ENCODE data around the gene POLR2J2. TPM values are rescaled to one million over a fixed set of nuclear protein-coding genes. Genes with fewer than 3 reads are reported as not detected.
A peak's percentile ranks its signal among the peaks of the same experiment; 100 is the strongest.
"Not testable (repeated sequence)": the region's sequence is repeated elsewhere in the genome, so short reads cannot be mapped to it uniquely, and the experiment has no call there.

POLR2J2 gene
- 10 to 100 TPM; 13.2 to 13.8 TPM for total RNA-seq

DNA sequence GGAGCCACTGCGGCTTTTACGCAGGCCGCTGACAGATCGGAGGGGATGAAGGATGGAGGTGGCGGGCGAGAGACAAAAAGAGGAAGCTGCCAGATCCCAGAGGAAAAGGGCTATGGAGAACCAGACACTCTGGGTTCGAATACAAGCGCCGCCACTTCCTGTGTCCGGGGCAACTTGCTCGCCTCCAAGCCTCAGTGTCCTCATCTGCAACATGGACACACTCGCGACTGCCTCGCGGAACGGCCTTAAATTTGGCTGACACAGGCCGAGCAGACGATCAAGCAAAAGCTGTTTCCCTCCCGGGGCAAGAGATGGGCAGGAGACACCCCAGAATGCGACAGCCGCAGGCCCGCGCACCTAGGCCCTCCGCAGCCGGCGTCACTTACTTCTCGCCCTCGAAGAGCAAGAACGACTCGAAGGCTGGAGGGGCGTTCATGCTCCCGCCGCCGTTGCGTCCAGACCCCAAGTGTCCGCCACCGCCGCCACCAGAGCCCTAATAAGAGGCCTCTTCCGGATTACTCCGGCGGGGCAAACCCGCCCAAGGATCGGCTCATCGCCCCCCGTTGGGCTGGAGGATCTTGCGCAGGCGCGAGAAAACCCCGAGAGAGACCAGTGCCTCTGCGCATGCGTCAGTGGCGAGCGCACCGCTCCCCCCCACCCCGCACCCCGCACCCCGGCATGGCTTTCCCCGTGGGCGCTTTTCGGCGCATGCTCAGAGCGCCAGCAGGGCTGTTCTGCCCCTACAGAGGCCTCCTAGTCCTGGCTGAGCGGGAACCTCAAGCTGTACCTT is at the start of gene POLR2J2:
Gene POLR2J2 (minus strand): TSS at position 498 of the 790 bp plus-strand sequence. CDS start 62 bp downstream, at position 436.
- H3K27ac Mint-ChIP-seq: peak within 1 kb of the TSS; percentile 42
- POLR2A ChIA-PET; H3K9me3 Mint-ChIP-seq; intact Hi-C loops (cut with micrococcal nuclease); H3K36me3 Mint-ChIP-seq (ENCODE audit: low read depth); CTCF ChIA-PET; H3K4me1 Mint-ChIP-seq (ENCODE audit: low read depth); H3K27me3 Mint-ChIP-seq: not testable (repeated sequence)
- ATAC-seq (peak; percentile 79), DNase-seq (peak; percentile 85)
- H3K4me3 Mint-ChIP-seq: peak within 1 kb of the TSS; percentile 74

- POLR2A ChIA-PET; H3K27me3 Mint-ChIP-seq; H3K9me3 Mint-ChIP-seq; ATAC-seq; H3K4me3 Mint-ChIP-seq; intact Hi-C loops (cut with micrococcal nuclease); CTCF ChIA-PET; H3K4me1 Mint-ChIP-seq (ENCODE audit: low read depth); DNase-seq; H3K27ac Mint-ChIP-seq; H3K36me3 Mint-ChIP-seq (ENCODE audit: low read depth): not testable (repeated sequence)
Measured at GRCh38 chr7:102718491-102718890, 47.0 kb upstream of the POLR2J2 start.

DNA sequence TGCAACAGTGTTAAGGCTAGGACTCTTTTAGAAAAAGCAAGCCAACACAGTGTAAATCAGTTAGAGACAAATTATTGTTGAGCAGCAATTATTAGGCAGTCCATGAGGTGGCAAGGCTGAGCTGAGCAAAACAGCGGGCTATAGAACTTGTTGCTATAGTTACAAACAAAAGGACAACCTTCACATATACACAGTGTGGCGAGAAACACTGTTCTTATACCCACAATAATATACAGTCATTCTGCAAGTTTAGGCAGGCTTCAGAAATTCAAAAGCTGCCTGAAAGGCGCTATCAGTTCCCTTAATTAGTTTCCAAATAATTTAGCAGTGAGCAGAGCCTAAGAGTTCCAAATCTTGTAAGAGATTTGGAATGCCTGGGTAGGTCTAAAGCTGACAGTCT is 44.3 kb upstream of the POLR2J2 start:
- intact Hi-C loops (cut with micrococcal nuclease); H3K36me3 Mint-ChIP-seq (ENCODE audit: low read depth); H3K9me3 Mint-ChIP-seq; CTCF ChIA-PET; H3K27ac Mint-ChIP-seq; POLR2A ChIA-PET; DNase-seq; H3K4me3 Mint-ChIP-seq; H3K27me3 Mint-ChIP-seq: not testable (repeated sequence)
- peak; percentile 26 for ATAC-seq
- peaks cover 20% of the 10 kb centered on the region for H3K4me1 Mint-ChIP-seq (ENCODE audit: low read depth)

DNA sequence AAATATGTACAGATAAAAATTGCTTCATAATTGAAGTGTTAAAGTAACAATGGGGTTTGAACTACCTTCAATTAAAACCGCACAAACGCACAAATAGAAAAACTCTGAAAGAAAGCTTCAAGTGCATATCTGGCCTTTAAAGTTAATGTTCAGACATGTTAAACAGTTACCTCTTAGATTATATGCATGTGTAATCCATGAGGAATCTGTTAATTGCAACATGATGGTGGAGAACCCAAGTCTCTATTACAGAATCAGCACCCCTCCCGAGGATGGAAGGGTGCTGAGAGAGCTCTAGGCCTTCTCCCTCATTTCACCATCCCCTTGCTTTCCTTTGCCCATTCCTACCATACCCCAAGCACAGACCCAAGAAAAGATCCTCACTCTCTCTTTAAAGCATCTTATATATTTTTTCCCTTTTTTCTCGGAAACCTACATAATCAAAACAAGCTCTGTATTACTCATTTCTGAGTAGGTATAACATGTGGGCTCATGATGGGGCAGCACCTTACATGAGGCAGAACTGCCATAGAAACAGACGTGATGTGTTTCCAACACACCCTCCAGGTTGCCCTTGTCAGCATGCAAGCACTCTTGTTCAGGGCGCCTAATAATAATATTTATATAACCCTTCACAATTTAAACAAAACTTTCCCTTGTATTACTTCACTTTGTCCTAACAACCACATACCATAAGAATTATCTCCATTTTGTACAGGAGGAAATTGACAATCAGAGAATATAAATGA is 43.5 kb upstream of the POLR2J2 start:
- H3K27ac Mint-ChIP-seq; H3K9me3 Mint-ChIP-seq; H3K36me3 Mint-ChIP-seq (ENCODE audit: low read depth); H3K27me3 Mint-ChIP-seq; intact Hi-C loops (cut with micrococcal nuclease); H3K4me3 Mint-ChIP-seq; CTCF ChIA-PET; POLR2A ChIA-PET: not testable (repeated sequence)
- DNase-seq: peak; percentile 54
- peaks cover 20% of the 10 kb centered on the region for H3K4me1 Mint-ChIP-seq (ENCODE audit: low read depth)
- peak; percentile 60 for ATAC-seq

DNA sequence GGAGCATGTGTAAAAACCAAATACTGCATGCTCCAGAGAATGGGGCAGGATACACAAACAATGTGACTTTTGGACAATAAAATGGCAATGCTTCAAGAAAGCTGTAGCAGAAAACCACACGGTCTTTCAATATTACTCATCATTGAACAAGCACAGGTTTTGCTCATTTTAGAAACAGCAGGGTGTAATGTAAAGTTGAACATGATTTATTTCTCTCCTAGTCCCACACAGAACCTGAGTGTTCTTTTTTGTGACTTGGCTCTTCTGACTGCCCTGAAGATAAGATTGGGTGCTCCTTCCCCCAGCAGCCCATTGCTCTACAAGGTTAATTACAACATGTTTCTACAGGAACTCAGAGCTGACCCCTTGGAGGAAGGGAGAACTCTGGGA is 42.2 kb upstream of the POLR2J2 start:
- DNase-seq; H3K36me3 Mint-ChIP-seq (ENCODE audit: low read depth); intact Hi-C loops (cut with micrococcal nuclease); H3K27me3 Mint-ChIP-seq; H3K9me3 Mint-ChIP-seq; POLR2A ChIA-PET; CTCF ChIA-PET; H3K4me3 Mint-ChIP-seq: not testable (repeated sequence)
- Mint-ChIP-seq H3K4me1 (ENCODE audit: low read depth) (peaks cover 20% of the 10 kb centered on the region), H3K27ac (peak overlapping the region; percentile 88)
- ATAC-seq: peak; percentile 73

DNA sequence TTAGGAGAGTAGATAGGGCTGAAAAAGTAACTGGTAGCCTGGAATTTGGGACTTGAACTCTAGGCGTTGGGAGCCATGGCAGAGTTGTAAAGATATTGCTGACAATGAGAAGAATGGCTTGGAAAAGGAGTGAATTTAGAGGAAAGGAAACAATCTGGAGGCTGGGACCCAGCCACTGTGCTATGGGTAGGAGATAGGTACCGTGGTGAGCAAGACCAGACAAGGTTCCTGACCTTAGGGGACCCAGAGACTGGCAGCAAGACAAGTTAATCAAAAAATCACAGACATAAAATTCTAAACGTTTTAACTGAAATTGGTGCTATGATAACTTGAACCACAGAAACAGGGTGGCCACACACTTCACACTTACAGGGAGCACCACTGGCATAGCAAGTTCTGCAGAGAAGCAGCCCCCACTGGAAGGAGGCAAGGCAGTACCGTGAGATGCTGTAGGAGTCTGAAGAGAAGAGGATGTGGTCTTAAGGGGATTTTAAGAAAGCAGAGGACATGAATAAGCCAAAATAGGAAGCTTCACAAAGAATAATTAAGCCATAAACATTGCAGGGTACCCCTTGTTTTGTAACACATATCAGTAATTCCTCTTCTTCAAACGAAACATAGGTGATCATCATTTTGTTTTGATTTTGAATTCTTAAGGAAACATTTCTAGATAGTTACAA is 41.7 kb upstream of the POLR2J2 start:
- CTCF ChIA-PET; H3K27me3 Mint-ChIP-seq; H3K36me3 Mint-ChIP-seq (ENCODE audit: low read depth); POLR2A ChIA-PET; intact Hi-C loops (cut with micrococcal nuclease); H3K9me3 Mint-ChIP-seq: not testable (repeated sequence)
- ATAC-seq (peak; percentile 82), DNase-seq (peak; percentile 75)
- H3K4me1 Mint-ChIP-seq (ENCODE audit: low read depth): peaks cover 20% of the 10 kb centered on the region
- peak overlapping the region; percentile 88 for H3K27ac Mint-ChIP-seq
- peak overlapping the region; percentile 42 for H3K4me3 Mint-ChIP-seq

DNA sequence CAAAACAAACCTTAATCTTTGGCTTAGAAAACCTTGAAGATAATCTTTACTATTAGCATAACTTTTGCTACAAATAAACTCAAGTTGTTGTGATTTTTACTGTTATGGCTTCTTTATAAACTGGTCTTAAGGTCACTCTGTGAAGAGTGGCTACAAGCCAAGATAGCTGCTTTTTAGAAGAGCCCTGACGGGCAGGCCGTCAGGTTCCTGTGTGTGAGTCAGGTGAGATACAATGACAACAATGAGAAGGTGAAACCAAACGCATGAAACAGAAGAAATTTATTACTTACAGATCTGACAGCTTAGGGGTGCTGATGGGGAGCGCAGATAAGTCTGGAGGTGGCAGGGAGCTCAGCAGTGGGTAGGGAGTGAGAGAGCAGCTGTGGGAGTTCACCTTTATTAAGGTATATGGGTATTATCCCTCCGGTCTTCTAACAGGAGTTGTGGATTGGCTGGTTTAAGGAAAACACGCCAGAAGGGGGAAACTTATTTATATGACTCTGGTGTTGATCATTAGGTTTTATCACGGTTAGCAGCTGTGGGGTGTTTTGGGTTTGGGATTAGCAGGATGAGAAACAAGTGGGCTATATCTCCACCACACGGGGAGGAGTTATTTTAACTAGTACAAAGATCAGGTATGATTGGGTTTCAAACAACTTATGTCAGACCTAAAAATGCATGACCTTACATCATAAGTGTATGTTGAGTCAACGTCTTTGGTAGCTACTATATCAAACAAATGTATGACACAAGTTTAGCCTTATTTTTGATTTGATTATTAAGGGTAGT is 27.7 kb upstream of the POLR2J2 start:
- CTCF ChIA-PET; H3K9me3 Mint-ChIP-seq; H3K27ac Mint-ChIP-seq; H3K36me3 Mint-ChIP-seq (ENCODE audit: low read depth); intact Hi-C loops (cut with micrococcal nuclease); ATAC-seq; DNase-seq; H3K4me3 Mint-ChIP-seq; H3K4me1 Mint-ChIP-seq (ENCODE audit: low read depth): not testable (repeated sequence)
- peaks cover 13% of the 10 kb centered on the region for H3K27me3 Mint-ChIP-seq
- POLR2A ChIA-PET: interaction anchor here (0.6 kb wide), 1 partner anchor 649 kb away, joined by 3 read pairs; no protein-coding TSS in a partner anchor

GRCh38 chr7:102697642-102698512 is 26.4 kb upstream of the POLR2J2 start:
- ATAC-seq; intact Hi-C loops (cut with micrococcal nuclease); H3K27ac Mint-ChIP-seq; H3K4me1 Mint-ChIP-seq (ENCODE audit: low read depth); DNase-seq; H3K4me3 Mint-ChIP-seq; CTCF ChIA-PET; H3K36me3 Mint-ChIP-seq (ENCODE audit: low read depth); POLR2A ChIA-PET; H3K9me3 Mint-ChIP-seq: not testable (repeated sequence)
- peaks cover 13% of the 10 kb centered on the region for H3K27me3 Mint-ChIP-seq

- H3K27ac Mint-ChIP-seq; CTCF ChIA-PET; DNase-seq; H3K4me3 Mint-ChIP-seq; H3K9me3 Mint-ChIP-seq; H3K27me3 Mint-ChIP-seq; ATAC-seq; POLR2A ChIA-PET; intact Hi-C loops (cut with micrococcal nuclease); H3K36me3 Mint-ChIP-seq (ENCODE audit: low read depth); H3K4me1 Mint-ChIP-seq (ENCODE audit: low read depth): not testable (repeated sequence)
Measured at GRCh38 chr7:102696009-102696408, 24.5 kb upstream of the POLR2J2 start.

DNA sequence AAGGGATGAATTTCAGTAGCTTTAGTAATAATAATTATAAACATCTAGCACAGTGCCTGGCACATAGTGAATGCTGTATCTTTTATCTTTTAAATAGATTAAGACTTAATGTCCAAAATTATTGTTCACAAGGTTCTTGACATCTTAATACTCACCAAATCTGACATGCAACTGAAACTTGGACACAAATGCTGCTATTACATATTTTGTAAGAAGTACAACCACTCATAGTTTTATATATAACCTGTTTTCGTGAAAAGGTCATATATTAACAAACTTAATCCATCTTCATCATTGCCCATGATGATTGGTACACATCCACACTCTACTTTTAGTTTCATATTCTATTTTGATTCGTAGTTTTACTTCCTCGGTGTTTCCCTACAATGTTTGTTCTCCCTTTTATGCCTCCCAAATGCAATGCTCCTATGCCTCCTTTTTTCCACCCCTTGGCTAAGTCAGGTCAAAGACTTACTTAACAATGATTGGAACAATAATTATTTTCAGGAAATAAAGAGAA is 23.6 kb upstream of the POLR2J2 start:
- DNase-seq; intact Hi-C loops (cut with micrococcal nuclease); H3K36me3 Mint-ChIP-seq (ENCODE audit: low read depth); H3K27ac Mint-ChIP-seq; POLR2A ChIA-PET; H3K4me3 Mint-ChIP-seq; CTCF ChIA-PET; H3K9me3 Mint-ChIP-seq; H3K4me1 Mint-ChIP-seq (ENCODE audit: low read depth); ATAC-seq; H3K27me3 Mint-ChIP-seq: not testable (repeated sequence)
